GM21381 (cell line): ENCODE data around the gene BCAS1.

Experiments used
- ATAC-seq: cut with Tn5 transposase; IDR thresholded peaks from one replicate; pipeline ENCODE4 v1.9.1; 2021; ENCODE audit warnings: mild to moderate bottlenecking, moderate library complexity; ENCODE audit not compliant: unreplicated experiment

The BCAS1 gene

DNA sequence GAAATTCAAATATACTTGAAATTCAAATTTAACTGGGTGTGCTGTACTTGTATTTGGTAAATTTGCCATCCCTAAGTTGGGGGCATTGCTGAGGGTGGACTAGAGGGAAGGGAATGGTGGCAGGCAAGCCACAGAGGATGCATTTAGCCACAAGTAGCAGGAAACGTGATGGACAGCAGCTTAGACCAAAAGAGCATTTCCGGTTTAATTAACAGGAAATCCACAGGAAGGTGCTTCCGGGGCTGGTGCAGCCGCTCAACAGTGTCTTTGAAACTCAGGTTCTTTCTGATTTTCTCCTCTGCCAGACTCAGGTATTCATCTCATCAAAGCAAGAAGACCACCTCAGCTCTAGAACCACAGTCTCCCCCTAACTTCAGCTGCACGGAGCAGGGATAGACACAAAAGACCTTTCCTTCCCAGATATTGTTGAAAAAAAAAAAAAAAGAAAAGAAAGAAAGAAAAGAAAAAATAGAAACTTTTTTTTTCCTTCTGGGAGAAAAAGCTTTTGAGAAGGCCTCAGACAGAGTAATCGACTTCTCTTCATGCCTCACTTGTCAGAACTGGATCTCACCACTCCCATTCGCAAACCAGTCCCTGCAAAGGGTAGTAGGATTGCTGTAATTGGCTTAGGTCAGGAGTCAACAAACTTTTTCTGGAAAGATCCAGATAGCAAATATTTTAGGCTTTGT is 8.0 kb upstream of the BCAS1 start:
- peak; percentile 72 for ATAC-seq

DNA sequence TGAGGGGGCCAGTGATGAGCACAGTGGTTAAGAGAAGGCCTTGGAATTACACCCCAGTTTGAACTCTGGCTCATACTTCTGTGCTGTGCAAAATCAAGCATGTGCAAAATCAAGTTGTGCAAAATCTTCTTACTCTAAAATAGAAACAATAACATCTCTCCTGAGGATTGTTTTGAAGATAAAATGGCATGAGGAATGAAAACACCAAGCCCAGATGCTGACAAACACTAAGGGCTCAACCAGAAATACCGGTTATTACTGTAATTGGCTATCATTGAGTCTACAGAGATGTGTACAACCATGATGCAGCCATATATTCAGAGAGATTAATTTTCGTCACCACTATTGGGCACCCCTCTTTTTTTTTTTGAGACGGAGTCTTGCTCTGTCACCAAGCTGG is 5.9 kb upstream of the BCAS1 start:
- no peak for ATAC-seq

DNA sequence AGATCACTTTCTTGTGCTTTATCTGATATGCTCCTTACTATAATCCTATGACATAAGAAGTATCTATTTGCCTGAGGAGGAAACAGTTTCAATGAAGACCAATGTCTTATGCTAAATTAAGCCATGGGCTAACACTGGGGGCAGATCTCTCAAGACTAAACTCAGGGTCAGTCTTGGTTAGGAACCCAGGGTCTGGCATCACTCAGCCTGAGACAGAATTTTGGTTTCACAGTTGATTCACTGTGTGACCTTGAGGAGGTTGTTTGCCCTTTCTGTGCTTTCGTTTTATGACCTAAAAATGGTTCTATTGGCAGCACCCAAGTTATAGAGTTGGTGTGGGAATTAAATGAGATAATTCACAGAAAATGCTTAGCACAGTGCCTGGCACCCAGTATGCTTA is 4.9 kb upstream of the BCAS1 start:
- no peak for ATAC-seq

DNA sequence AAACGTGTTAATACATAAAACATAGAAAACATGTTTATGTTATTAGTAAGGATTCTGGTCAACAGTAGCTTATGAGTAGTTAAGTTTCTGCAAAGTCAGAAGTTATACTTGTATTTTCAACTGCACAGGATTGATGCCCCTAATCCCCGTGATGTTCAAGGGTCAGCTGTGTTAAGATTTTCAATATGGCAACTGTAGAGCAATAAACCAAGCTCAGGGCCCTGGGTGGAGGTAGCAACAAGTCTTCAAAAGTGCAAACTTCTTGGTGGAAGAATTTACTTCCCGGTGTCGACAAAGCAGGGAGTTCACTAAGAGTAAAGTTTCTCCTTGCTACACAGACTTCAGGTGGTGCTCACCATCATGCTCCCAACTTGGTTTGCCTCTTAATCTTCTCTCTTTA is 4.1 kb upstream of the BCAS1 start:
- no peak for ATAC-seq

DNA sequence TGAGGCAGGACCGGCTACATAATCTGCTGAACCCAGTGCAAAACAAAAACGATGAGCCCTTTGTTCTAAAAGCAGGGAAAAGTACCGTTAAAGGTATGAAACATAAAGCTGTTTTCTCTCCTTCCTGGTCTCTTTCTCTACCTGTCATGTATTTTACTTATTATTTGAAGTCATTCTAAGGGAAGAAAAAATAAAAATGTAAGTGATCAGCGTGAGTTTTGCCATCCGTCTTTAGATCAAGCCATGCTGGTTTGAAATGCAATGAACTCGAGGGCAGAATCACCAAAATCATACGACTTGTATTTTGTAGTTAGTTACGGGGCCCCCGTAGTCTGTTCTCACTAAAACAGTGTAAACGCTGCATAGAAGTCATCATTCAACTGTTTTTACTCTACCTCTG is 2.9 kb upstream of the BCAS1 start:
- ATAC-seq, result no peak

DNA sequence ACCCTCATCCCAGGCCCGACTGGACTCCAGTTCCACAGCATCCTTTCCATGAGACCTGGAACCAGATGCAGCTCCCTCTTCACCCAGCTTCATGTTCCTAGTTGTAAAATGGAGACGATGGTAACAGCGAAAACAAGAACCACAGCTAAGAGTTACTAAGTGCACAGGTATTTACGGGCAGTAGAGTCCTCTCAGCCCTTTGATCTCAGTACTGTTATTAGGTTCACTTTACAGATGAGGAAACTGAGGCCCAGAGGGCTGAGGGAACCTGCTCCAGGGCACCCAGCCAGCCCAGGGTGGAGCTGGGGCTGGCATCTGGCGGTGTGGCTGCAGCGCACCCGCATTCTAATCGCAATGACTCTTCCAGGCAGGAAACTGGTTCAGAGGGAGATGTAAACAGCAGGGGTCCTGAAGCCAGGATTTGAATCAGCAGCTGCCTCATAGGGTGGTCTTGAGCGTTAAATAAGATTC is 858 bp downstream of the BCAS1 start:
- no peak for ATAC-seq

DNA sequence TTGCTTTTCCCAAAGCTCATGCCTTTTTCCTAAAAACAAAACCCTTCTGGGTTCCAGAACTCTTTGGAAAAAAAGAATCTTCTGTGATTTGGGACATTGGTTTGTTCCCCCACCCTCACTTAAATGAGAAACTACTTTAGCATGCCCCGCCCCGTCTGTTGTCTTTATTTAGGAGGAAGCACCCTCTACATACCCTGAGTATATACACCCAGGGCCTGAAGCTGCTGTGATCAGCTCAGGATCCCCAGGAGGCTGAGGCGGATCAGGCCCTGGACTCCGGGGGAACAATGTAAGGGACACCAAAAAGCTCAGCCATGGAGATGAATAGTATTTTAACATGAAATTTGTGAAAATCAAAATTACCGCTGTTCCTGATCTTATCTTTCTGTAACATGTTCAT is 1.4 kb downstream of the BCAS1 start:
- ATAC-seq, result no peak

DNA sequence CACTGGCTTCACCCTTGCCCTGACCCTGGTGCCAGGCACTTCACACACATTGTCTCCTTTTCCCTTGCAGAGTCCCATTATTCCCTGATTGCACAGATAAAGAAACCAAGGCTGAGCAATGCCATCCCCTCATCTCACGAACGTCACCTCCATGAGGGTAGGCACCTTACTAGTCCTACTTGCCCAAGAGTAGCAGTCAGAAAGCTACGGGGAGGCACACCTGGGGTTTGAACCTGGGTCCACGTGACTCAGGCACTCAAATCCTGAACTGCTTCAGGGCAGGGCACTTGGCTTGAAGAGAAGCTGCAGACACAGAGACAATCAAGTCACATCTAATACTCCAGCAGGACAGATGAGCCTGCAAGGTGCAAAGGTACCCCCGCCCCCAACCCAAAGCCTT is 1.9 kb downstream of the BCAS1 start:
- ATAC-seq, result no peak

DNA sequence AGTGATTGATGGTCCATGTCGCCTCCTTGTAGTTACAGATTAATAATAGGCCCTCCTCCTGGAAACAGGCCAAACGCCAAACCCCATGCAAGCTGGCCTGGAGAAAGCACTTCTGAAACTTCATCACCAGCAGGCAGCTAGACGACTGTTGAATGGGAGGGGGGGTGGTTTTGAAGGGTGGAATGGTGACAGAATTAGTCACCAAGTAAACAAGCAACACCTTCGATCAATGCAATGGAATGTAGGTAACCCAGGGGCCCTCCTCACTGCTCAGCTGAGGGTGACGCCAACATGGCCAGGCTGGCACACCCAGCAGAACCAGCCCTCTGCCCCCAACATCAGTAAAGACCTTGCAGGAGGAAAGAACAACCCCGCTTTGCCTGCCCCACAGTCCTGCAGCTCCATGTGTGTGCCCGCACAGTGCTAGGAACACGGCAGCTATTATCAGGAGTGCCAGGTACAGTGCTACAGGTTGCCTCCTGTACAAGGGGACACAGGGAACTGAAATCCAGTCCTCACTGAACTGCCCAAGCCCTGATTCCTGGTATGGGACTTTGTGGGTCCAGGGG is 2.7 kb downstream of the BCAS1 start:
- ATAC-seq, result peak; percentile 66

DNA sequence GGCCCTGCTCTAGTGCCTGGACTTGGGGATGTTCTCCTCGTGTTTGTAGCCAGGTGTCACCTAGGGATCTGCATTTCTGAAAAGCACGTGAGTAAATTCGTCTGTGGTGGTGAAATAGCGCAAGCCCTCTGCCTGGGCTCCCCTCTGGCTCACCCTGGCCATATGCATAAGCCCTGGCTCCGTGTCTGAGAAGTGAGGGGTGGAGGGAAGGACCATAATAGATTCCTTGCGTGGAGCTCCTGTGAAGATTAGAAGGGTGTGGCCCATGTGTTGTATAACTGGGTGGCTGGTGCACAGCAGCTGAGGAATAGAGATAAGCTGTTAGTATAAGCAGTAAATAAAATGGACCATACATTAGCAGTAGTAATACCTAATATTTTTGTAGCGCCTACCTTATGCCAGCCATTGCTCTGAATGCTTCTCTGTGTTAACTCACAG is 4.8 kb downstream of the BCAS1 start:
- ATAC-seq, result no peak

DNA sequence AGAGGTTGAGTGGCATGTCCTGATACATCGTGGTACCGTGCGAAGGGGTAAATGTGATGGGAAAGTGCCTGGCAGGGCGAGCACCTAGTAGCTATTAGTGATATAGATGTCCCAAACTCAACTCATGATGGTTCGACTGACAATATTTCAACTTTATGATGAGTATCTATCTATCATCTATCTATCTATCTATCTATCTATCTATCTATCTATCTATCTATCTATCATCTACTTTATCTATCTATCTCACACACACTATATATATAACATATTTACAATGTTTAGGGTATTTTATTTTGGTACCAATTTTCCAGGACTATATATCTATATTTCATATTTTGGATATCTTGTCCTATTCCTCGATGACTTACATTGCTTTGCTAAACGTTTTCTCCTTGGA is 5.5 kb downstream of the BCAS1 start:
- no peak for ATAC-seq

DNA sequence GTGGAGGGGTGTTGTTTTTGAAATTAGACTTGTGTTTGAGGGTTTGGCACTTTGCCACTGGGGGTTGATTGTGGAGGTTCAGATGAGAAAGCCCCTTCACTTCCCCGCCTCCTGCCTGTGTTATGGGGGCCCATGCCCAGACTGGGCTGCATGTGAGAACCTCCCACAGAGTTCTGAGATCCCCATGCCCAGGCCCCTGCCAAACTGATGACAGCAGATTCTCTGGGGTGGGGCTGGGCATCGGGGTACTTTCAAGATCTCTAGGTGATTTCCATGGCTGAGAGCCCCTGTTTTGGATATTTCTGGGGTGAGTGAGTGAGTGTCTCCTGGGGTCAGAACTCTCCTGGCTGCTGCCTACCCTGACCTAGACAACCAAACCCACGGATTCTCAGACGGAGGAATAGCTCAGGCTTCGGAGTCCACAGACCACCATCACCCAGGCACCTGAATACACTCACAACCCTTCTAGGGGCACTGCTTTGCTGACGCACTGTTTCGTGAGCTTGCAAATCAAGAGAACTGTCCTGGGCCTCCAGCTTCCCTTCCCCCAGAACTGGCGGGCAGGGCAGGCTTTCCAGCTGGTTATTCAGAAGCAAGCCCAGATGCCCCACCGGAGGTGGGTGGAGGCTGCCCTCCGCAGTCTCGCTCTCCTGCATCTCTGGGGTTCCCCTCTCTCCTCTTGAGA is 6.3 kb downstream of the BCAS1 start:
- ATAC-seq, result no peak

DNA sequence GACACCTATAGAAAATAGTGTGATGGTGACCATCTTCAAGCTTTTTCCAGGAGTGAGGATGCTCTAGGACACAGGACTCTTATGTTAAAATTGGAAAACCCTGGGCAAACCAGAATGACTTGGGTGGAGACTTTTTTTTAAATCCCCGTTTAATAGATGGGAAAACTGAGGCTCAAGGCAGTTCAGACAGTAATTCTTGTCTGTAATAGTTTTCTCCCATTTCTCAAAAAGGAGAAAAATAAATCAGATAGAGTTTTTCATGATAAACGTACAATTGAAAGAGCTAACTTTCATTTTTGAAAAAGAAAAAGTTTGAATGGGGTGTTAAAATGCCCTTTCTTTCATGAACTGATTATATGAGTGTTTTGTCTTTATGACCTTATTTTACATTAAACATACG is 6.8 kb downstream of the BCAS1 start:
- ATAC-seq, result no peak

DNA sequence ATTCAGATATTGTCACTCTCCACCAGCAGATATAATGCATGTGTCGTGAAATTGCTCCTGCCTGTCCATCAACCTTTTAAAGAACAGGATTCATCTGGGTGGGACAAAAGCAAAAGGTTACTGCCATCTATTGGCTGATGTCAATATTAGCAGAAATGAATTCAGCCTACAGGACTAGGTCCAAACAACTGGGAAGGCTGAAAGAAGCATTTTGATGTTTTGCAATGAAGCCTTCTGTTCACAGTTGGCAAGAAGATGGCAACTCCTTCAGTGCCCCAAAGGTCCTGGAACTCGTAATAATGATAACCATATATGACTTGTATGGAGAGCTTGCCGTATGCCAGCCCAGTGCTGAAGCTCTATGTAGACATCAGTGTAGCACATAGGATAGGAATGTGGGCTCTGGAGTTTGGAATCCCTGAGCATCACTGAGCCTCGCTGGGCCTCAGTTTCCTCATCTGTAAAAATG is 7.5 kb downstream of the BCAS1 start:
- ATAC-seq, result peak; percentile 36

DNA sequence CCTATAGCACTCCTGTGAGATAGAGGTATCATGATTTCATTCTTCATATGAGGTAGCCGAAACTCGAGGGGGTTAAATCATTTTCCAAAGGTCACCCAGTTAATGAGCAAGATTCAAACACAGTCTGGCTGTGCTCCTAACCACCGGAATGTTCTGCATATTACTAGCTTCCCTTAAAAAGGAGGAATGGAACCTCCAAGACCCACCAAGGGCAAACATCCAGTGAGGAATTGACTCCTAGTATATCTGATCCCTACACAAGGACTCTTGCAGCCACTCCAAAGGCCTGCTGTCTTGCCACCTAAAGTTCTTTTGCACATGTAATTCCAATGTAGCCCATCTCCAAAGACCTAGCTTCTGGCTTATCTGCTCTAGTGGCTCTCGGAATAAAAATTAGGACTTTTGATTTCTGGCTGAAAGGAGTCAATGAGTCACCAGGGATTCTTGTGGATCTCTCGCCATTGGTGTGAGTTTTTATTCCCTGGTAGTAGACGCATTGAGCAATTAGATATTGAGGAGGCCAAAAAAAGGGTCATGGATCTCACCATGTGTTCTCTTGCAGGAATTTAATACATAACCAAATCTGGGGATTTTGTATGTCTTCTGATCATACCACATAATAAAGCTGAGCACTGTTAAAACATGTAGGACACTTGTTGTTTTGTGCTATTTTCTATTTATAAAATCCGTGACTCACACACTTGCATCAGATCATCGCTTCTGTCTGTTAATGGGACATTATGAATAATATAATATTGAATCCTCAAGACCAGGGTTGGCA is 9.1 kb downstream of the BCAS1 start:
- ATAC-seq, result no peak

DNA sequence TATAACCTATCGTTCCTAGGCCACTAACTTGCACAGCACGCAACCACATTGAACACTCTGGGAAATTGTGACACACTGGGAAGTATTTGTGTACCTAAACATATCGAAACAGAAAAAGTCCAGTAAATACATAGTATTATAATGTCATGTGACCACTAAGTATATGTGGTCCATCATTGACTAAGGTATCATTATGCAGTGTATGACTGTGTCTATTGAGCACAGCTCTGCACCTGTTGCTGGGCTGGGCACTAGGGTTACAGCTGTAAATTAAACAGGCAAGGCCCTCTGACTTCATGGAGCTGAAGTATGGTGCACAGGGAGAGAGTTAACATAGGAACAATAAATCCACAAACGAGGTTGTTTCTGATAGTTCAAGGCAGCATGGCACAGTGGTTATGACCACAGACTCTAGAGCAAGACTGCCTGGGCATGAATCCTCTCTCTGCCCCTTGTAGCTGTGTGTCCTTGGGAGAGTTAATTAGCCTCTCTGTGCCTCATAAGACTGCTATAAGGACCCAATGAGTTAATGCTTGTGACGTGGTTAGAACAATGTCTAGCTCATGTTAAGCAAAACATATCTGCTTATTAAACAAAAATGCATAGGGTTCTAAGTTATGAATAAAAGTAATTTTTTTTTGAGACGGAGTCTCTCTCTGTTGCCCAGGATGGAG is 10.6 kb downstream of the BCAS1 start:
- no peak for ATAC-seq

DNA sequence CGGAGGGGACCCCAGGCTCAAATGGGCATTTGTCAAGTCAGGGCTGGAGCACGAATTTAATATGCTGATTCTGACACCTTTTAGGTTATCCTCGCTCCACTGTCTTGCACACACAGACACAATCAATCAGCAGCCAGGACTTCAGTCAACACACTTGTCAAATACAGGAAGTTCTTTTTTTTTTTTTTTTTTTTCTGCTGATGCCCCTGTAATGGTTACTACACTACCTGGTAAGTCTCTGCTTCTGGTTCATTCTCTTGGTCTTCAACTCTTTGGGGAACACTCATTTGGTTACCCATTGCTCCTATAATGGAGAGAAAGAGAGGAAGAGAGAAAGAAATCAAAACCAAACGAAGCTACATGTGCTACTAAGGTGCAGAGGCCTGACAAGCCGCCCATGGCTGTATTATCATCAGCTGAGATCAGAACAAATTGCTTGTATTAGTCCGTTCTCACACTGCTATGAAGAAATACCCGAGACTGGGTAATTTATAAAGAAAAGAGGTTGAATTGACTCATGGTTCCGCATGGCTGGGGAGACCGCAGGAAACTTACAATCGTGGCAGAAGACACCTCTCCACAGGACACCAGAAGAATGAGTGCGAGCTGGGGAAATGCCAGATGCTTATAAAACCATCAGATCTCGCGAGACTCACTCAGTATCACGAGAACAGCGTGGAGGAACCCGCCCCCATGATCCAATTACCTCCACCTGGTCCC is 11.8 kb downstream of the BCAS1 start:
- peak; percentile 43 for ATAC-seq

DNA sequence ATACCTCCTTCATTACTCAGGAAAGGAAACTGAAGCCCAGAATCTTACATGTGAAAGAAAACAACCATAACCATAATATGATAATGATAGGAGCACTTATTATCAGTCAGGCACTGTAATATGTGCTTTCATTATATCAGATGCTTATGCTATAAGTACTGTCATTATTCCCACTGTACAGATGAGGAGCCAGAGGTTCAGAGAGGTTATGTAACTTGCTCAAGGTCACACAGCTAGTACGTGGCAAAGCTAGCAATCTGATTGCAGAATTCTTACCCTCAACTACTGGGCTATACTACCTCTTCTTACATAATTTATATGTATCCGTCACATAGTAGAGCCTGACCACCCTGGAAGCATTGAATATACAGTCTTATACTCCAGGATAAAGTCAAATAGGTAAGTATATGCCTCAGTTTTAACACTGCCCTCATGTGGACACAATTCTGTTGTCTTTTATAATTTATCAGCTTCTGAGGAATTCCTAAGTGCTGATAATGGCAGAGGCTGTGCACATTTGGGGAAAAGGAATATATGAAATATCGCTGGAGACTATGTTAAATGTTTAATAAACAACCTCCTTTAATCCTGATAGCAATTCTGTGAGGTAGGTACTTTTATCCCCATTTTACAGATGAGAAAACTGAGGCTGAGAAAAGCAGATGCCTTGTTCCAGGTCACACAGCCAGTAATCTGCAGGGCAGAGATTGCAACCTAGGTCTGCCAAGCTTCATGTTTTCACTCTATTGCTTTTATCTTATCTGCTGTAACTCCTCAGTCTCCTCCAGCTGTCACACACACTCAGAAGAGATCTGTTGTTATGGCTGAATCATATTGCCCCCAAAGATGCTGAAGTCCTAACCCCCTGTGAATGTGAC is 13.4 kb downstream of the BCAS1 start:
- ATAC-seq, result no peak

DNA sequence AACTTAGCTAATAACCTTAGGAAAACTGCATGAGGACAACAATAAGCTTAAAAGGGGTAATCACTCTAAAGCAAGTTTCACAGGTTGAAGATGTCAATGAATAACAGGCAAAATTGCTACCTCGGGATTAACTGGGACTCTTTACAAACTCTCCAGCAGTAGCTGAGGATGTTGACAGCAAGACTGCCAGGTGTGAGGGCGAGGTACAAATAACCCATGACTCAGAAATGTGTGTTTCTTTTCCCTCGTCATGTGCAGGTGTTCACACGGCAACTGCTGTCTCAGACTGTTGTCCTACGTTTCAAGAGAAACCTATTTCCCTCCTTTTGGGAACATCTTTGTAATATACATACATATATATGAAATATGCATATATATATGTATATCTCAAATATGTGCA is 15.9 kb downstream of the BCAS1 start:
- ATAC-seq, result no peak
